GM10266 (cell line): ENCODE results near the gene HMG20B.

ENCODE experiments used
- DNase-seq: peaks from one replicate; pipeline ENCODE4 v3.0.0; 2012; ENCODE audit errors: extremely low spot score
- TF ChIP-seq, protein P1 (sequence below): IDR thresholded peaks from 2 replicates; pipeline ENCODE4 v1.5.1; 2012; ENCODE audit warnings: mild to moderate bottlenecking, low read depth; ENCODE audit not compliant: control insufficient read depth, insufficient read depth; ENCODE audit errors: missing control alignments

Gene HMG20B

DNA sequence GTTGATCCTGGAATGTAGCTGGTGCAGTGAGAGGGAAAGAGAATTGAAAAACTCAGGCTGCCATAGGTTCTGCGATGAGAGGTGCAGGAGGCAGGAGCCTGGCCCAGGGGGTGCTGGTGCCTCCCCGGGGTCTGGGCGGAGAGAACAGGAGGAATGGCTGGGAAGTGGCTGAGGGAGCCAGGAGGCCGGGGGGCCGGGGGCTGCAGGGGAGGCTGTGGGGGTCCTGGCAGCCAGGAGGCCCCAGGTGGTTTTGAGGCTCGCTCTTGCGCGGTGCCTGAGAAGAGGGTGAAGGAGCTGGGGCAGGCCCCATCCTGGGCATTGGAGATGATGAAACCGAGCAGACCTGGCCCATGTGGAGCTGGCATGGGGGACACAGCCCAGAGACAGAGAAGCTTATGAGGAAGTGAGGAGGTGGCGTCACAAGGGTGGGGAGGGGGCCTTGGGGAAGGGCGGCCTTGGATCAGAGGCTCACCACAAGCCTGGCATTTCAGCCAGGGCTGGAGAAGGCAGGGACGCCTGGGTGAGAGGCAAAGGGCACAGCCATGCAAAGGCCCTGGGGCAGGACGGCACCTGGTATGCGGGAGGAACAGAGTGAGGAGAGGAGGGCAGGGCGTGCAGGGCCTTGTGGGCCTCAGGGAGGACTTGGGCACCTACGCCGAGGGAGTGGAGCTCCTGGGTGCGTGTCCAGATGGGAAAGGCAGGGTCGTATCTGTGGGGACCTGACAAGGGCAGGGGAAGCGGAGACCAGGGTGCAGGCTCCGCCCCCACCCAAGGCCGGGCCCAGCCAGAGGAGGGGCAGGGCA lies 35.1 kb upstream of the HMG20B start:
- no peak for DNase-seq

DNA sequence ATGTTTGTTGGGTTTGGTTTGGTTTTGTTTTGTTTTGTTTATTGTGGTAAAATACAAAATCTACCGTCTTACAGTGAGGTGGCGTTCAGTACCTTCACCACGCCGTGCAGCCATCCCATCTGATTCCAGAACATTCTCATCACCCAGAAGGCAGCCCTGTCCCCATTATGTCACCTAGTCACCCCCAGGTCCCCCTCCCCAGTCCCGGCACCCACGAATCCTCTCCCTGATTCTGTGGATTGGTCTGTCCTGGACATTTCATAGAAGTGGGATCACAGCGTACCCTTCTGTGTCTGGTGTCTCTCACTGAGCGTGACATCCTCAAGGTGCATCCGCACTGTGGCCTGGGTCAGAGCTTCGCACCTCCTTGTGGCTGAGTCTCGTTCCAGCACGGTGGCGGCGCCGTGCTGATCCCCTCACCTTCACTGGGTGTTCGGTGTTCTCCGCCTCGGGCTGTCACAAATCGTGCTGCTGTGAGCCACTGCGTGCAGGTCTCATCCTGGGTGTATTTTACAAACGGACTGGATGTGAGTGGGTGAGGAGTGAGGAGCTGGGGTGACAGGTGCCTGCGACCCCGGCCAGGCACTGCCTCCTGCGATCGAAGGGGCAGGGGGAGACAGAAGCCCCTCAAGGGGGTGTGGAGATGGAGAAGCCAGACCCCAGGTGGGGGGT lies 34.4 kb upstream of the HMG20B start:
- no peak for DNase-seq
- TF ChIP-seq, protein P1, sequence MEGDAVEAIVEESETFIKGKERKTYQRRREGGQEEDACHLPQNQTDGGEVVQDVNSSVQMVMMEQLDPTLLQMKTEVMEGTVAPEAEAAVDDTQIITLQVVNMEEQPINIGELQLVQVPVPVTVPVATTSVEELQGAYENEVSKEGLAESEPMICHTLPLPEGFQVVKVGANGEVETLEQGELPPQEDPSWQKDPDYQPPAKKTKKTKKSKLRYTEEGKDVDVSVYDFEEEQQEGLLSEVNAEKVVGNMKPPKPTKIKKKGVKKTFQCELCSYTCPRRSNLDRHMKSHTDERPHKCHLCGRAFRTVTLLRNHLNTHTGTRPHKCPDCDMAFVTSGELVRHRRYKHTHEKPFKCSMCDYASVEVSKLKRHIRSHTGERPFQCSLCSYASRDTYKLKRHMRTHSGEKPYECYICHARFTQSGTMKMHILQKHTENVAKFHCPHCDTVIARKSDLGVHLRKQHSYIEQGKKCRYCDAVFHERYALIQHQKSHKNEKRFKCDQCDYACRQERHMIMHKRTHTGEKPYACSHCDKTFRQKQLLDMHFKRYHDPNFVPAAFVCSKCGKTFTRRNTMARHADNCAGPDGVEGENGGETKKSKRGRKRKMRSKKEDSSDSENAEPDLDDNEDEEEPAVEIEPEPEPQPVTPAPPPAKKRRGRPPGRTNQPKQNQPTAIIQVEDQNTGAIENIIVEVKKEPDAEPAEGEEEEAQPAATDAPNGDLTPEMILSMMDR, result no peak

More for the DNA sequence above, 35.1 kb upstream of the HMG20B start:
- TF ChIP-seq, protein P1, result no peak

DNA sequence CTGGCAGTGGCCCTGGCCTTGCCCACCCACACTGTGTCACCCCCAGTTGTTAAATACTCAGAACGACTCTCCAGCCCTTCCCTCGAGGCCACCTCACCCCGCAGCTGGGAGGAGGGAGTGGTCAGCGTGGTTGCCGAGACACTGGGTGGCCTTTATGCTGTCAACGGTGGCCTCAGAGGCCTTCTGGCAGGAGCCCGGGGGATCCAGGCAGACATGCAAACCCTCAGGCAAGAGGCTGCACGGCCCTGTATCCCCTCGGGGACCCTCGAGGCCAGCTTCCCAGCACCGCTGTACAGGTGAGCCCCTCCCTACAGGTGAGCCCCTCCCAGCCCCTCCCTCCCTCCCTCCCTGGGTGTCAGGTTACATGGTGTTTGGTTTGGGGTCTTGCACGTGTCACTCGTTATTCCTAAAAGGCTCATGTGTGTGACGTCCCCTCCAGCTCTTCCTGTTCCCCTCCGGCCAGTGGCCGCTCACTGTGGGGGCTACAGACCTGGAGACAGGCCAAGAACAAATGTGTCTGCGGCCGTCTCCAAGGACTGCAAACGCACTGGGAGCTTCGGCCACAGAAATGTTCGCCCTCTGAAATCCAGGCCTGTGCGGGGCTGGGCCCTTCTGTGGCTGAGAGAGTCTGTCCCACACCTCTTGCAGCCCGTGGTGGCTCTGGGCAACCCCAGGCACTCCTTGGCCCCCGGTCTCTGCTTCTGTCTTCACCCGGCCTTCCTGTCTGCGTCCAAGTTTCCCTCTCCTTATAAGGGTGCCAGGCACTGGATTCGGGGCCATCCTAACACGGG lies 33.6 kb upstream of the HMG20B start, which contains the start of gene TEKTIP1:
Gene TEKTIP1 (plus strand): TSS at position 210 of the 791 bp plus-strand sequence. CDS start 4 bp downstream, at position 214.
- no peak for DNase-seq
- TF ChIP-seq, protein P1, result no peak

DNA sequence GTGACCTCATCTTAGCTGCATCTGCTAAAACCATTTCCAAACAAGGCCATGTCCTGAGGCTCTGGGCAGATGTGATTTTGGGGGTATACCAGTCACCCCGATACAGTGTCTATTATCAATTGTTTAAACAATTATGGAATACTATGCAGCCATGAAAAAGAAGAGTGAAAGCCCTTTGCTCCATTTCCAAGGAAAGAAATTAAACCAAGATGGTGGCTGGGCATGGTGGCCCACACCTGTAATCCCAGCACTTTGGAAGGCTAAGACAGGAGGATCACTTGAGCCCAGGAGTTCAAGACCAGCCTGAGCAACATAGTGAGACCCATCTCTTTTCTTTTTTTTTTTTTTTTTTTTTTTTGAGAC lies 33.0 kb upstream of the HMG20B start:
- TF ChIP-seq, protein P1, result no peak
- DNase-seq, result no peak

DNA sequence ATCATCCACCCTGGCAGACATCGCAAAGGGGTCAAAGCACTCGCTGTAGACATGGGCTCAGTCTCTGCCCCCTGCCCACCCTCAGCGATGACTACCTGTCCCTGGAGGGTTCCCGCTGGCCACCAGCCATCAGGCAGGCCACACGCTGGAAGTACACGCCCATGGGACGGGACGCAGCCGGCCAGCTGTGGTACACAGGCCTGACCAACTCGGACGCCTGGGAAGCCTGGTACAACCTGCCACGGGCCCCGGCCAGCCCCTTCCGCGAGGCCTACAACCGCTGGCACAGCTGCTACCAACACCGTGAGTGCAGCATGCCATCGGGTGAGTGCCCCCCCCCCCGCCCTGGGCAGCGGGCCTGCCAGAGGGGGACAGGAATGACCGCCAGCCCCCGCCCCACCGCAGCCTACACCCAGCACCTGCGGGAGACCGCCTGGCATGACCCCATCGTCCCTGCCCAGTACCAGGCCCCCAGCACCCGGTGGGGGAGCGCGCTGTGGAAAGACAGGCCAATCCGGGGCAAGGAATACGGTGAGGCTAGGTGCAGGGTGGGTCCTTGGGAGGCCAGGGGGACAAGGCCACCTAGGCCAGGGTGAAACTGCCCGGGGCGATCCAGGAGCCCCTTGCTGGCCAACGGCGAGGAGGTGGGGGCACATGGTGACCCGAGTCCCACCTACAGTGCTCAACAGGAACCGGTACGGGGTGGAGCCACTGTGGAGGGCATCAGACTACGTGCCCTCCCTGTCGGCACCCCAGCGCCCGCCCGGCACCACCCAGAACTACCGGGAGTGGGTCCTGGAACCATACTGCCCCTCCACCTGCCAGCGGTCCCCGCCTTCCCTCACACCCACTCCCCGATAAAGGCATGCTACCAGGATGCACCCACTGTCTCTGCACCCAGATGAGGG lies 29.3 kb upstream of the HMG20B start:
- TF ChIP-seq, protein P1, result no peak
- DNase-seq, result no peak

DNA sequence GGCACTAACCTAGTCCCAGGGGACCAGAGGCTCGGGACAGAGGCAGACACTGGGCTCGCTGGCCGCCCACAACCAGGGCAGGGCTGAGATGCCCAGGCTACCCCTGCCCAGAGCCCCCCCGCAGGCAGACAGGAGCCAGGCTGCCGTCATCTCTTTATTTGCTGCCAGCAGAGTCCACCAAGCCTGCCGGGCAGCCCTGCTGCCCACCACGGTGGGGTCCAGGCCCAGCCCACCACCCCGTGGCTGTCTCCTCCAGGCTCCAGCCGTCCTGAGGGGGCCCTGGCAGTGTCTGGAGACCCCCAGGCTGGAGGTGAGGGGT lies 28.7 kb upstream of the HMG20B start:
- DNase-seq, result no peak
- TF ChIP-seq, protein P1, result no peak
